ENCODE measurements around the gene CYBC1.

Gene CYBC1

GRCh38 chr17:82483836-82484235, 33.3 kb upstream of the CYBC1 start:
- peak overlapping the region in 1 of 2 donors; percentile 35 for H3K4me3 ChIP-seq (ENCODE audit: low read length in 2 of 2)
- H2BK12ac ChIP-seq (ENCODE audit: low read length), result no peak overlapping the region
- H3K9me3 ChIP-seq (replicated peaks in 1 of 2; ENCODE audit: control insufficient read depth in 2 of 2, insufficient read depth in 1 of 2, low read depth in 1 of 2, low read length in 2 of 2), result no peaks in the 10 kb centered on the region
- no peak overlapping the region for H3K18ac ChIP-seq (ENCODE audit: low read length)
- peaks cover 5% of the 10 kb centered on the region for H3K79me1 ChIP-seq (ENCODE audit: low read depth, low read length)
- H2BK5ac ChIP-seq (ENCODE audit: low read length), result peak overlapping the region; percentile 5
- H3K4me1 ChIP-seq (ENCODE audit: control insufficient read depth in 2 of 2, insufficient read depth in 1 of 2, low read depth in 1 of 2, low read length in 2 of 2), result no peaks in the 10 kb centered on the region
- H3K9ac ChIP-seq (ENCODE audit: low read depth, low read length, poor library complexity), result no peak overlapping the region
- no peak overlapping the region for H2AK5ac ChIP-seq (ENCODE audit: low read depth, low read length)
- no peaks in the 10 kb centered on the region for H3K27me3 ChIP-seq (ENCODE audit: control insufficient read depth in 3 of 3, insufficient read depth in 3 of 3, low read depth in 1 of 3, low read length in 3 of 3)
- H2BK120ac ChIP-seq (ENCODE audit: low read depth, low read length), result no peak overlapping the region
- H4K8ac ChIP-seq (ENCODE audit: low read depth, low read length), result no peak overlapping the region
- H2AFZ ChIP-seq (ENCODE audit: low read length), result no peak overlapping the region
- no peak overlapping the region for H4K91ac ChIP-seq (ENCODE audit: low read depth, low read length, poor library complexity)
- no peak overlapping the region for H3K4me2 ChIP-seq (ENCODE audit: insufficient read depth, low read length, poor library complexity, severe bottlenecking)
- no peak overlapping the region for H3K23ac ChIP-seq (ENCODE audit: low read depth, low read length, poor library complexity)
- H3K27ac ChIP-seq (replicated peaks; ENCODE audit: low read length), result no peak overlapping the region
- no CpG with 5 or more reads among the region's 9 CpGs for WGBS, 2 donors (ENCODE audit: extremely low coverage in 2 of 2, insufficient read length in 2 of 2, insufficient replicate concordance in 1 of 2)
- no peak overlapping the region for H3K14ac ChIP-seq (ENCODE audit: low read length)
- H3K4ac ChIP-seq (ENCODE audit: low read length), result no peak overlapping the region
- H3K36me3 ChIP-seq (replicated peaks in 1 of 2; ENCODE audit: control insufficient read depth in 2 of 2, insufficient read depth in 2 of 2, low read length in 2 of 2), result peaks cover 65 to 98% of the 10 kb centered on the region in 2 donors
- no peak for DNase-seq (ENCODE audit: low spot score)
- no peak overlapping the region for H2BK15ac ChIP-seq (ENCODE audit: low read length)

GRCh38 chr17:82483204-82483660, 32.7 kb upstream of the CYBC1 start:
- no peaks in the 10 kb centered on the region for H3K9me3 ChIP-seq (replicated peaks in 1 of 2; ENCODE audit: control insufficient read depth in 2 of 2, insufficient read depth in 1 of 2, low read depth in 1 of 2, low read length in 2 of 2)
- no peak overlapping the region for H2BK12ac ChIP-seq (ENCODE audit: low read length)
- no peak overlapping the region for H4K91ac ChIP-seq (ENCODE audit: low read depth, low read length, poor library complexity)
- no peak for DNase-seq (ENCODE audit: low spot score)
- no peak overlapping the region for H3K9ac ChIP-seq (ENCODE audit: low read depth, low read length, poor library complexity)
- H3K4me2 ChIP-seq (ENCODE audit: insufficient read depth, low read length, poor library complexity, severe bottlenecking), result no peak overlapping the region
- no peak overlapping the region for H2AFZ ChIP-seq (ENCODE audit: low read length)
- H3K4me1 ChIP-seq (ENCODE audit: control insufficient read depth in 2 of 2, insufficient read depth in 1 of 2, low read depth in 1 of 2, low read length in 2 of 2), result no peaks in the 10 kb centered on the region
- no peak overlapping the region for H2BK15ac ChIP-seq (ENCODE audit: low read length)
- no peak overlapping the region for H2BK120ac ChIP-seq (ENCODE audit: low read depth, low read length)
- H3K4me3 ChIP-seq (ENCODE audit: low read length in 2 of 2), result no peak overlapping the region
- peaks cover 71 to 98% of the 10 kb centered on the region in 2 donors for H3K36me3 ChIP-seq (replicated peaks in 1 of 2; ENCODE audit: control insufficient read depth in 2 of 2, insufficient read depth in 2 of 2, low read length in 2 of 2)
- WGBS, 2 donors (ENCODE audit: extremely low coverage in 2 of 2, insufficient read length in 2 of 2, insufficient replicate concordance in 1 of 2), result no CpG with 5 or more reads among the region's 6 CpGs
- no peak overlapping the region for H3K18ac ChIP-seq (ENCODE audit: low read length)
- H3K14ac ChIP-seq (ENCODE audit: low read length), result no peak overlapping the region
- H2AK5ac ChIP-seq (ENCODE audit: low read depth, low read length), result no peak overlapping the region
- no peak overlapping the region for H3K23ac ChIP-seq (ENCODE audit: low read depth, low read length, poor library complexity)
- no peaks in the 10 kb centered on the region for H3K27me3 ChIP-seq (ENCODE audit: control insufficient read depth in 3 of 3, insufficient read depth in 3 of 3, low read depth in 1 of 3, low read length in 3 of 3)
- no peak overlapping the region for H2BK5ac ChIP-seq (ENCODE audit: low read length)
- H4K8ac ChIP-seq (ENCODE audit: low read depth, low read length), result no peak overlapping the region
- H3K4ac ChIP-seq (ENCODE audit: low read length), result no peak overlapping the region
- H3K27ac ChIP-seq (replicated peaks; ENCODE audit: low read length), result no peak overlapping the region
- H3K79me1 ChIP-seq (ENCODE audit: low read depth, low read length), result peaks cover 5% of the 10 kb centered on the region

DNA sequence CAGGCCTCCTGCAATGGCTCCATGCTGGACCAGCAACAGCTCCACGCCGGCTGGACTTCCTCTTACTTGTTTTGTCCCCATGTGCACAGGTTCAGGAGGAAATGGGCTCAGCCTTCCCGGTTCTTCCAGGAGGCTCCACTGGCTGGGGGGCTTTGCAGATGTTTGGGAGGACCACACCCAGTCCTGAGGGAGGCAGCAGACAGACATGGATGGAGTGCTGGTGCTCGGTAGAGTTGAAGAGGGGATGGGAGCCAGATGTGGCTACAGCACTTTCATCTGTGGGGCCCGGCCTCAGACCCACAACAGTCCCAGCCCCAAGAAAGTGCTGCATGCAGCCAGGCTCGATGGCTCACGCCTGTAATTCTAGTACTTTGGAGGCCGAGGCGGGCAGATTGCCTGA, 29.8 kb upstream of the CYBC1 start:
- Histone ChIP-seq H3K18ac (ENCODE audit: low read length) (no peak overlapping the region), H3K9me3 (replicated peaks in 1 of 2; ENCODE audit: control insufficient read depth in 2 of 2, insufficient read depth in 1 of 2, low read depth in 1 of 2, low read length in 2 of 2) (no peaks in the 10 kb centered on the region), H3K14ac (ENCODE audit: low read length) (peak overlapping the region; percentile 27), H2AFZ (ENCODE audit: low read length) (no peak overlapping the region), H2BK5ac (ENCODE audit: low read length) (no peak overlapping the region), H3K9ac (ENCODE audit: low read depth, low read length, poor library complexity) (no peak overlapping the region), H4K8ac (ENCODE audit: low read depth, low read length) (no peak overlapping the region), H4K91ac (ENCODE audit: low read depth, low read length, poor library complexity) (no peak overlapping the region), H3K4ac (ENCODE audit: low read length) (no peak overlapping the region), H3K27ac (replicated peaks; ENCODE audit: low read length) (no peak overlapping the region), H3K27me3 (ENCODE audit: control insufficient read depth in 3 of 3, insufficient read depth in 3 of 3, low read depth in 1 of 3, low read length in 3 of 3) (no peaks in the 10 kb centered on the region), H3K4me3 (ENCODE audit: low read length in 2 of 2) (no peak overlapping the region), H3K4me1 (ENCODE audit: control insufficient read depth in 2 of 2, insufficient read depth in 1 of 2, low read depth in 1 of 2, low read length in 2 of 2) (no peaks in the 10 kb centered on the region), H3K4me2 (ENCODE audit: insufficient read depth, low read length, poor library complexity, severe bottlenecking) (no peak overlapping the region), H2BK120ac (ENCODE audit: low read depth, low read length) (no peak overlapping the region), H3K79me1 (ENCODE audit: low read depth, low read length) (peaks cover 3% of the 10 kb centered on the region), H2AK5ac (ENCODE audit: low read depth, low read length) (no peak overlapping the region), H2BK15ac (ENCODE audit: low read length) (no peak overlapping the region), H2BK12ac (ENCODE audit: low read length) (no peak overlapping the region), H3K36me3 (replicated peaks in 1 of 2; ENCODE audit: control insufficient read depth in 2 of 2, insufficient read depth in 2 of 2, low read length in 2 of 2) (peaks cover 55 to 94% of the 10 kb centered on the region in 2 donors), H3K23ac (ENCODE audit: low read depth, low read length, poor library complexity) (peak overlapping the region; percentile 17)
- DNase-seq (ENCODE audit: low spot score), result no peak
- WGBS, 2 donors (ENCODE audit: extremely low coverage in 2 of 2, insufficient read length in 2 of 2, insufficient replicate concordance in 1 of 2), result no CpG with 5 or more reads among the region's 9 CpGs

DNA sequence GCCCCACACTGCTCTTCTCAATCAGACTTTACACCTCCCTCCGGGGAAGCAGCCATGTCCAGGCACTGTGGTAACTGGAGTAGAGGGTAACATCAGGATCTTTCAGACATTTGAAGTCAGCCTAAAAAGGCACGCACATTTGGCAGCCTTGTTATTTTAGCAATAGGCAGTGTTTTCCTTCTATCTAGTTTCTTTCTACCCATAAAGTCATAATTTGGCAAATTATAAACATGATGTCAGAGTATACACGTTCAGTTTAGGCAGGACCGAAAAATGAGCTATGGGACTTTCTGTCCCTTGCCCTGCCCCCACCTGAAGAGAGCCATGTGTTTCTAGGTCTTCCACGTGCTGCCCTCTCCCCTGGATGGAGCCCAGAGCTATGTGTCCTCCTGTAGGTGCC, 29.1 kb upstream of the CYBC1 start:
- H4K8ac ChIP-seq (ENCODE audit: low read depth, low read length), result no peak overlapping the region
- no peak overlapping the region for H2AFZ ChIP-seq (ENCODE audit: low read length)
- no peak overlapping the region for H3K4me3 ChIP-seq (ENCODE audit: low read length in 2 of 2)
- DNase-seq (ENCODE audit: low spot score), result no peak
- H2AK5ac ChIP-seq (ENCODE audit: low read depth, low read length), result no peak overlapping the region
- no peak overlapping the region for H2BK5ac ChIP-seq (ENCODE audit: low read length)
- H3K79me1 ChIP-seq (ENCODE audit: low read depth, low read length), result peaks cover 3% of the 10 kb centered on the region
- H3K18ac ChIP-seq (ENCODE audit: low read length), result no peak overlapping the region
- H3K9me3 ChIP-seq (replicated peaks in 1 of 2; ENCODE audit: control insufficient read depth in 2 of 2, insufficient read depth in 1 of 2, low read depth in 1 of 2, low read length in 2 of 2), result no peaks in the 10 kb centered on the region
- H3K4ac ChIP-seq (ENCODE audit: low read length), result no peak overlapping the region
- H4K91ac ChIP-seq (ENCODE audit: low read depth, low read length, poor library complexity), result no peak overlapping the region
- H3K27ac ChIP-seq (replicated peaks; ENCODE audit: low read length), result no peak overlapping the region
- no peak overlapping the region for H3K9ac ChIP-seq (ENCODE audit: low read depth, low read length, poor library complexity)
- H2BK12ac ChIP-seq (ENCODE audit: low read length), result no peak overlapping the region
- H3K4me2 ChIP-seq (ENCODE audit: insufficient read depth, low read length, poor library complexity, severe bottlenecking), result no peak overlapping the region
- H3K4me1 ChIP-seq (ENCODE audit: control insufficient read depth in 2 of 2, insufficient read depth in 1 of 2, low read depth in 1 of 2, low read length in 2 of 2), result no peaks in the 10 kb centered on the region
- no peak overlapping the region for H2BK15ac ChIP-seq (ENCODE audit: low read length)
- no peak overlapping the region for H3K23ac ChIP-seq (ENCODE audit: low read depth, low read length, poor library complexity)
- H3K14ac ChIP-seq (ENCODE audit: low read length), result peak overlapping the region; percentile 27
- no peaks in the 10 kb centered on the region for H3K27me3 ChIP-seq (ENCODE audit: control insufficient read depth in 3 of 3, insufficient read depth in 3 of 3, low read depth in 1 of 3, low read length in 3 of 3)
- peaks cover 57 to 94% of the 10 kb centered on the region in 2 donors for H3K36me3 ChIP-seq (replicated peaks in 1 of 2; ENCODE audit: control insufficient read depth in 2 of 2, insufficient read depth in 2 of 2, low read length in 2 of 2)
- no CpG with 5 or more reads among the region's 5 CpGs for WGBS, 2 donors (ENCODE audit: extremely low coverage in 2 of 2, insufficient read length in 2 of 2, insufficient replicate concordance in 1 of 2)
- no peak overlapping the region for H2BK120ac ChIP-seq (ENCODE audit: low read depth, low read length)

Measured in neuronal stem cell (in vitro differentiated cells).